K562 (cell line): ENCODE data around the gene HOXC5. TPM values are rescaled to one million over a fixed set of nuclear protein-coding genes. Genes with fewer than 3 reads are reported as not detected.

Experiments used
- ATAC-seq: fragments of 200-7000 bp; cut with Tn5 transposase; 3 replicates; pipeline ENCODE4 v1.9.1; 2020; ENCODE audit warnings: moderate library complexity
- BruUV-seq: library from RNA; stranded (reverse); fragments of 400-500 nt; replicated peaks from 2 replicates; lab custom pipeline; 2021; lab: Mats Ljungman, UMichigan
- CTCF ChIA-PET: fragments of 300-600 bp; formaldehyde crosslinking; extraction: SDS; loops from one replicate; lab custom pipeline; 2021; ENCODE audit warnings: low intra/inter-chr PET ratio; lab: Yijun Ruan, JAX
- POLR2A ChIA-PET: fragments of 300-600, 350-650 bp; sonication (Branson Sonifier 250); formaldehyde crosslinking; extraction: SDS; loops from one replicate; lab custom pipeline; 2021; ENCODE audit warnings: antibody characterized with exemption, inconsistent platforms; lab: Yijun Ruan, JAX
- DNase-seq, 4 experiments: peaks; one replicate each; pipeline versions ENCODE4 v3.0.0 to v3.0.0-alpha.2; 2011 to 2018; ENCODE audit warnings: low spot score in 3 of 4, mixed read lengths in 3 of 4; ENCODE audit errors: extremely low read depth in 1 of 4
- FAIRE-seq: peaks from 2 replicates; lab custom pipeline; 2011; peaks lifted over from hg19 to GRCh38; lab: Jason Lieb, UNC
- H2AFZ ChIP-seq: 2 replicates; pipeline ENCODE4 v1.6.0; 2011; ENCODE audit warnings: low read depth, low read length, control low read depth, inconsistent platforms
- H3K27ac ChIP-seq: fragments of 200-600 bp; 3 replicates; pipeline ENCODE4 v1.8.0; 2011; ENCODE audit warnings: low read depth, mild to moderate bottlenecking, control low read depth, inconsistent platforms, low read length, moderate library complexity, mixed read lengths; ENCODE audit errors: extremely low read depth
- H3K27me3 ChIP-seq, 2 experiments: fragments of 300-600 bp in 1 of 2; 2 replicates in 1 of 2; 3 replicates in 1 of 2; pipeline versions ENCODE4 v1.6.0 to v1.8.0; 2011; ENCODE audit warnings: inconsistent platforms in 2 of 2, low read length in 2 of 2, mild to moderate bottlenecking in 1 of 2, mixed read lengths in 1 of 2, moderate library complexity in 1 of 2; ENCODE audit not compliant: control insufficient read depth in 2 of 2, insufficient read depth in 2 of 2
- H3K36me3 ChIP-seq: fragments of 300-600 bp; 3 replicates; pipeline ENCODE4 v1.8.0; 2011; ENCODE audit warnings: mild to moderate bottlenecking, low read length, inconsistent platforms; ENCODE audit not compliant: control insufficient read depth, insufficient read depth
- H3K4me1 ChIP-seq, 2 experiments: fragments of 200-600 bp in 1 of 2; replicated peaks in 1 of 2; 2 replicates in 1 of 2; 3 replicates in 1 of 2; pipeline versions ENCODE4 v1.5.1 to v1.8.0; 2011; ENCODE audit warnings: inconsistent platforms in 2 of 2, low read length in 2 of 2, mild to moderate bottlenecking in 1 of 2, mixed read lengths in 1 of 2, moderate library complexity in 1 of 2; ENCODE audit not compliant: control insufficient read depth in 2 of 2, insufficient read depth in 2 of 2
- H3K4me2 ChIP-seq: 2 replicates; pipeline ENCODE4 v1.6.1; 2011; ENCODE audit warnings: low read length, control low read depth, inconsistent platforms, mixed read lengths; ENCODE audit not compliant: insufficient read depth
- H3K4me3 ChIP-seq: fragments of 200-600 bp; sonication (generic), shearing (Covaris generic); 2 replicates; pipeline ENCODE4 v1.5.1; 2016; ENCODE audit warnings: control low read depth, inconsistent platforms
- H3K79me2 ChIP-seq: fragments of 200-600 bp; 3 replicates; pipeline ENCODE4 v1.8.0; 2011; ENCODE audit warnings: low read length, inconsistent platforms; ENCODE audit not compliant: control insufficient read depth, insufficient read depth
- H3K9ac ChIP-seq, 2 experiments: 2 replicates each; pipeline versions ENCODE4 v1.6.0 to v1.6.1; 2011; ENCODE audit warnings: low read depth in 2 of 2, low read length in 2 of 2, control low read depth in 1 of 2, inconsistent platforms in 1 of 2, mild to moderate bottlenecking in 1 of 2, mixed read lengths in 1 of 2; ENCODE audit not compliant: insufficient read depth in 1 of 2
- H3K9me1 ChIP-seq: one replicate; pipeline ENCODE4 v1.6.0; 2011; ENCODE audit warnings: inconsistent platforms, mild to moderate bottlenecking, low read length, moderate library complexity; ENCODE audit not compliant: control insufficient read depth, insufficient read depth
- H3K9me3 ChIP-seq: replicated peaks from 2 replicates; pipeline ENCODE4 v1.5.1; 2011; ENCODE audit warnings: low read depth, low read length, inconsistent platforms; ENCODE audit not compliant: control insufficient read depth, insufficient read depth
- H4K20me1 ChIP-seq: replicated peaks from 2 replicates; pipeline ENCODE4 v1.6.1; 2011; ENCODE audit warnings: low read length, inconsistent platforms, mixed read lengths; ENCODE audit not compliant: control insufficient read depth, insufficient read depth
- CBX2 ChIP-seq: fragments of 200-600 bp; sonication (generic); IDR thresholded peaks from one replicate; pipeline ENCODE4 v1.6.1; 2012; ENCODE audit warnings: mild to moderate bottlenecking, low read length, inconsistent platforms; ENCODE audit not compliant: insufficient read depth, poor library complexity, severe bottlenecking
- CBX8 ChIP-seq: fragments of 200-600 bp; sonication (generic); IDR thresholded peaks from 2 replicates; pipeline ENCODE4 v1.6.1; 2012; ENCODE audit warnings: borderline replicate concordance, mixed run types, low read depth, mild to moderate bottlenecking, moderate library complexity, mixed read lengths, low read length, control low read depth, inconsistent platforms; ENCODE audit not compliant: poor library complexity, severe bottlenecking; ENCODE audit errors: extremely low read depth
- CREBBP ChIP-seq: IDR thresholded peaks from one replicate; pipeline ENCODE4 v1.6.1; 2012; ENCODE audit warnings: low read depth, mild to moderate bottlenecking, control low read depth, inconsistent platforms, low read length
- DIDO1 ChIP-seq: fragments of 450-650 bp; IDR thresholded peaks from 2 replicates; pipeline ENCODE4 v1.6.1; 2016; ENCODE audit warnings: low read depth, missing biosample characterization, missing genetic modification characterization
- ETS1 ChIP-seq: conservative IDR thresholded peaks from 2 replicates; pipeline ENCODE4 v1.6.1; 2011; ENCODE audit warnings: low read depth, mild to moderate bottlenecking, low read length; ENCODE audit not compliant: control insufficient read depth
- HDGF ChIP-seq: fragments of 450-650 bp; IDR thresholded peaks from 2 replicates; pipeline ENCODE4 v1.6.1; 2016
- HMGXB4 ChIP-seq: sonication (generic); formaldehyde crosslinking; IDR thresholded peaks from 2 replicates; pipeline ENCODE4 v1.8.1; 2023; ENCODE audit warnings: mild to moderate bottlenecking, missing genetic modification reagents
- ILF3 ChIP-seq: fragments of 450-650 bp; IDR thresholded peaks from 2 replicates; pipeline ENCODE4 v1.6.1; 2018; ENCODE audit warnings: antibody characterized with exemption, mild to moderate bottlenecking, moderate library complexity, borderline replicate concordance
- NFE2 ChIP-seq: IDR thresholded peaks from 2 replicates; pipeline ENCODE4 v1.6.1; 2014; ENCODE audit warnings: antibody characterized with exemption, low read depth
- NRF1 ChIP-seq, 2 experiments: fragments of 450-650 bp; IDR thresholded peaks in 1 of 2; conservative IDR thresholded peaks in 1 of 2; 2 replicates each; pipeline ENCODE4 v1.6.1; 2014; ENCODE audit warnings: mild to moderate bottlenecking in 2 of 2
- PTTG1 ChIP-seq: fragments of 450-650 bp; IDR thresholded peaks from 2 replicates; pipeline ENCODE4 v1.6.1; 2016; ENCODE audit warnings: low read depth, mild to moderate bottlenecking, missing genetic modification characterization, missing compliant biosample characterization
- TOE1 ChIP-seq, 2 experiments: fragments of 450-650 bp in 1 of 2; sonication (generic) in 1 of 2; formaldehyde crosslinking in 1 of 2; IDR thresholded peaks; 2 replicates each; pipeline versions ENCODE4 v1.7.1 to v1.8.0; 2016 to 2022; ENCODE audit warnings: borderline replicate concordance in 2 of 2, mild to moderate bottlenecking in 2 of 2, antibody characterized with exemption in 1 of 2, inconsistent platforms in 1 of 2, low read depth in 1 of 2, missing genetic modification reagents in 1 of 2, moderate library complexity in 1 of 2
- ZFP36 ChIP-seq: fragments of 150-350 bp; IDR thresholded peaks from 2 replicates; pipeline ENCODE4 v1.6.1; 2018; ENCODE audit warnings: low read length, low read depth; ENCODE audit not compliant: partially characterized antibody
- ZNF3 ChIP-seq: fragments of 250-450 bp; sonication (Bioruptor Pico); IDR thresholded peaks from 2 replicates; pipeline ENCODE4 v1.5.0; 2021; ENCODE audit warnings: mild to moderate bottlenecking, moderate library complexity
- WGBS: fragments of 100-300 bp; shearing (Covaris generic); methylation state at CpG from one replicate; pipeline ENCODE4 v1.1.6; 2016; ENCODE audit warnings: low coverage, mixed read lengths; ENCODE audit not compliant: insufficient coverage; ENCODE audit errors: missing lambda C conversion rate; 5-methylcytosine and 5-hydroxymethylcytosine counted together
- in situ Hi-C: fragments of 300-500 bp; cut with MboI; formaldehyde crosslinking; loops from 4 replicates; pipeline ENCODE4 v1.15.0; 2018; ENCODE audit warnings: inconsistent platforms, mixed read lengths
- intact Hi-C: fragments of 100-400 bp; cut with micrococcal nuclease; formaldehyde crosslinking; loops from 2 replicates; pipeline ENCODE4 v1.14.2; 2022
- polyA plus RNA-seq, 8 experiments: library from polyadenylated mRNA; depleted of rRNA in 4 of 8; stranded (reverse) in 5 of 8; unstranded in 3 of 8; fragments of >200 nt; fragmentation: Nextera tagmentation in 2 of 8; fragmentation: Illumina TruSeq in 1 of 8; extraction: Ambion mirVana in 2 of 8; extraction: Trizol in 1 of 8; gene quantifications; 2 replicates each; pipeline versions ENCODE4 v1.2.1 to v1.2.3, GENCODE V29; 2011 to 2014; ENCODE audit warnings: inconsistent platforms in 1 of 8, missing spikeins in 1 of 8
- total RNA-seq, 7 experiments: library from RNA; depleted of rRNA in 6 of 7; stranded (reverse); fragments of >200 nt in 6 of 7; fragmentation: Illumina TruSeq in 2 of 7; extraction: Trizol in 2 of 7; gene quantifications; 2 replicates each; pipeline versions ENCODE4 v1.2.1 to v1.2.3, GENCODE V29; 2011 to 2021; ENCODE audit warnings: low replicate concordance in 1 of 7

The HOXC5 gene
- total and polyA plus RNA-seq, 9 of the 15 experiments (the other 6 are each of a cell fraction or from before 2014, with no cell fraction given) = 0.10 to 0.44 (median 0.18) TPM; not detected in 4

- Histone ChIP-seq H4K20me1 (0 out of 2 replicates have a peak, but pooled peaks cover 2% of the 10 kb centered on the region), H3K9me3 (no peaks in the 10 kb centered on the region), H3K36me3 (no peaks in the 10 kb centered on the region), H3K4me3 (no peak overlapping the region), H3K79me2 (no peaks in the 10 kb centered on the region), H3K4me1 (peaks cover 0 to 17% of the 10 kb centered on the region in 2 experiments; a peak in 2 of 5 replicates), H3K9ac (no peak overlapping the region), H3K9me1 (no peaks in the 10 kb centered on the region), H3K4me2 (no peak overlapping the region), H3K27ac (no peak overlapping the region), H2AFZ (no peak overlapping the region), H3K27me3 (peaks cover 73 to 74% of the 10 kb centered on the region in 2 experiments)
- no peak for ATAC-seq
- intact Hi-C loops = no loop called here
- in situ Hi-C loops = no loop called here
- ChIA-PET POLR2A (no interaction called here), CTCF (no interaction called here)
- 4% methylated on average over 6 of the region's 6 CpGs for WGBS
- BruUV-seq = no TSS peak
- DNase-seq = no peak
- no peak for FAIRE-seq
- TF ChIP-seq ILF3 = no peak
- TF ChIP-seq CBX2 = peak; percentile 90
- no peak for TF ChIP-seq NFE2
- no peak for TF ChIP-seq ETS1
- no peak for TF ChIP-seq TOE1 (IDR thresholded peaks at IDR 0.05; ENCODE audit: borderline replicate concordance)
- TF ChIP-seq TOE1 (CRISPR knock-in tag; IDR thresholded peaks at IDR 0.05; ENCODE audit: borderline replicate concordance, low read depth) = no peak
- no peak for TF ChIP-seq CREBBP
- TF ChIP-seq ZNF3 = no peak
- TF ChIP-seq CBX8 = peak; percentile 88
- TF ChIP-seq HMGXB4 (CRISPR knock-in tag) = no peak
- peak; percentile 35 for TF ChIP-seq ZFP36
- no peak for TF ChIP-seq PTTG1 (tag)
- TF ChIP-seq NRF1 (conservative IDR thresholded peaks at IDR 0.05 in 1 of 2, IDR thresholded peaks at IDR 0.05 in 1 of 2) = no peak
- no peak for TF ChIP-seq DIDO1
- no peak for TF ChIP-seq HDGF
These were observed 16.3 kb downstream of the HOXC5 start for GRCh38 chr12:54049108-54049507.
